Measurements from ENCODE around the gene WDR93.
A peak's percentile ranks its signal among the peaks of the same experiment; 100 is the strongest.

- peak; percentile 66; the same call in 1 of the 2 replicates for TF ChIP-seq GABPB1 (CRISPR knock-in tag; IDR thresholded peaks at IDR 0.05)
- TF ChIP-seq E2F1 (CRISPR knock-in tag; IDR thresholded peaks at IDR 0.05) = peak; percentile 96
- no peak for TF ChIP-seq ZNF416 (CRISPR knock-in tag; IDR thresholded peaks at IDR 0.05)
- TF ChIP-seq, protein P1, sequence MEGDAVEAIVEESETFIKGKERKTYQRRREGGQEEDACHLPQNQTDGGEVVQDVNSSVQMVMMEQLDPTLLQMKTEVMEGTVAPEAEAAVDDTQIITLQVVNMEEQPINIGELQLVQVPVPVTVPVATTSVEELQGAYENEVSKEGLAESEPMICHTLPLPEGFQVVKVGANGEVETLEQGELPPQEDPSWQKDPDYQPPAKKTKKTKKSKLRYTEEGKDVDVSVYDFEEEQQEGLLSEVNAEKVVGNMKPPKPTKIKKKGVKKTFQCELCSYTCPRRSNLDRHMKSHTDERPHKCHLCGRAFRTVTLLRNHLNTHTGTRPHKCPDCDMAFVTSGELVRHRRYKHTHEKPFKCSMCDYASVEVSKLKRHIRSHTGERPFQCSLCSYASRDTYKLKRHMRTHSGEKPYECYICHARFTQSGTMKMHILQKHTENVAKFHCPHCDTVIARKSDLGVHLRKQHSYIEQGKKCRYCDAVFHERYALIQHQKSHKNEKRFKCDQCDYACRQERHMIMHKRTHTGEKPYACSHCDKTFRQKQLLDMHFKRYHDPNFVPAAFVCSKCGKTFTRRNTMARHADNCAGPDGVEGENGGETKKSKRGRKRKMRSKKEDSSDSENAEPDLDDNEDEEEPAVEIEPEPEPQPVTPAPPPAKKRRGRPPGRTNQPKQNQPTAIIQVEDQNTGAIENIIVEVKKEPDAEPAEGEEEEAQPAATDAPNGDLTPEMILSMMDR (IDR thresholded peaks at IDR 0.05) = no peak
- TF ChIP-seq NFYB (CRISPR knock-in tag; conservative IDR thresholded peaks at IDR 0.05; ENCODE audit: low read depth) = no peak
- TF ChIP-seq, protein P2, sequence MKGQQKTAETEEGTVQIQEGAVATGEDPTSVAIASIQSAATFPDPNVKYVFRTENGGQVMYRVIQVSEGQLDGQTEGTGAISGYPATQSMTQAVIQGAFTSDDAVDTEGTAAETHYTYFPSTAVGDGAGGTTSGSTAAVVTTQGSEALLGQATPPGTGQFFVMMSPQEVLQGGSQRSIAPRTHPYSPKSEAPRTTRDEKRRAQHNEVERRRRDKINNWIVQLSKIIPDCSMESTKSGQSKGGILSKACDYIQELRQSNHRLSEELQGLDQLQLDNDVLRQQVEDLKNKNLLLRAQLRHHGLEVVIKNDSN (CRISPR knock-in tag; IDR thresholded peaks at IDR 0.05) = peak; percentile 49
- TF ChIP-seq JUN (CRISPR knock-in tag; IDR thresholded peaks at IDR 0.05) = no peak
- TF ChIP-seq IRF2 (CRISPR knock-in tag; IDR thresholded peaks at IDR 0.05; ENCODE audit: borderline replicate concordance, low read depth) = no peak
- no peak for TF ChIP-seq NFATC4 (CRISPR knock-in tag; IDR thresholded peaks at IDR 0.05)
- no peak for TF ChIP-seq TEAD4 (CRISPR knock-in tag; IDR thresholded peaks at IDR 0.05)
- peak; percentile 99 for TF ChIP-seq MAX (CRISPR knock-in tag; IDR thresholded peaks at IDR 0.05)
- peak; percentile 95 for TF ChIP-seq CREB1 (CRISPR knock-in tag; IDR thresholded peaks at IDR 0.05)
- TF ChIP-seq ZBTB21 (CRISPR knock-in tag; IDR thresholded peaks at IDR 0.05; ENCODE audit: borderline replicate concordance) = peak; percentile 96
Observed at GRCh38 chr15:89776274-89777072, 85.9 kb downstream of the WDR93 start, which contains the start of gene MESP2.

All from WTC11 (cell line).